Measurements from ENCODE around the gene NPR3. TPM values are rescaled to one million over a fixed set of nuclear protein-coding genes. Genes with fewer than 3 reads are reported as not detected.
A peak's percentile ranks its signal among the peaks of the same experiment; 100 is the strongest.

Gene NPR3
- total and polyA plus RNA-seq, 2 experiments from 2014 or later = 37.6 to 87.1 TPM

DNA sequence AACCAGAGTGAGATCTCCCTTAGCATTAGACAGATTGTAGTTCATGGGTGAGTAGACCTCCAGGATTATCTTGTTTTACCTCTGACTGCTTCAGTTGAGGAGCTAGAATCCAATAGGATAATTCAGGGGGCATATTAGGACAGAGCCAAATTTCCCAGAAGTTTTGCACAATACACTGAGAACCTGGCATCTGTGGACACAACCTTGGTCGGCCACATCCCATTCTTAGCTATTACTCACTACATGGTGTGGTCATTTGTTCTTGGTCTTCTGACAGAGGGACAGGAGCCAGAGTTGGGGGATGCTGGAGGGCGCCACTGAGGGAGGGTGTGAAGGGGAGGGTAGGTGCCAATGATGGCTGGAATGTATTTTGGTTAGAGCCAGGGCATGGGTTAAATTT lies 66.6 kb downstream of the NPR3 start:
- peak overlapping the region; percentile 20; the same call in 1 of the 2 replicates for H3K27ac ChIP-seq
- H3K9me2 ChIP-seq (ENCODE audit: insufficient read depth) = no peaks in the 10 kb centered on the region
- TF ChIP-seq EZH2 (IDR thresholded peaks at IDR 0.05; ENCODE audit: insufficient read depth, poor library complexity, severe bottlenecking) (no peak), EZH2phosphoT487 (IDR thresholded peaks at IDR 0.05; ENCODE audit: insufficient read depth, low read depth) (no peak)
- 0 out of 2 replicates have a peak, but pooled peaks cover 3% of the 10 kb centered on the region for H3K4me1 ChIP-seq (ENCODE audit: insufficient read depth)
- H3K36me3 ChIP-seq (ENCODE audit: low read depth) = peaks cover 18% of the 10 kb centered on the region
- 0 out of 2 replicates have a peak, but pooled peaks cover 24% of the 10 kb centered on the region for H3K79me2 ChIP-seq (ENCODE audit: insufficient read depth)
- no peaks in the 10 kb centered on the region for H3K9me3 ChIP-seq (ENCODE audit: low read depth)
- peak; percentile 57 for DNase-seq
- no peaks in the 10 kb centered on the region for H4K20me1 ChIP-seq (ENCODE audit: insufficient read depth)
- no peak overlapping the region for H3K4me2 ChIP-seq (ENCODE audit: unreplicated experiment)
- no peak overlapping the region for H3K4me3 ChIP-seq
- in situ Hi-C loops (cut with MboI) = no loop called here
- no peaks in the 10 kb centered on the region for H3K27me3 ChIP-seq (replicated peaks; ENCODE audit: insufficient read depth)
- H2AFZ ChIP-seq = no peak overlapping the region
- no peak overlapping the region for H3K9ac ChIP-seq
- no peaks in the 10 kb centered on the region for H3F3A ChIP-seq (ENCODE audit: insufficient read depth)
- WGBS, 2 experiments (ENCODE audit: low coverage in 1 of 2, low lambda C conversion rate in 2 of 2, missing lambda C conversion rate in 2 of 2) = 55 to 59% methylated on average over 2 of the region's 2 CpGs

- Histone ChIP-seq H3K27ac (no peak overlapping the region), H3K79me2 (ENCODE audit: insufficient read depth) (0 out of 2 replicates have a peak, but pooled peaks cover 18% of the 10 kb centered on the region), H3K27me3 (replicated peaks; ENCODE audit: insufficient read depth) (no peaks in the 10 kb centered on the region), H3K4me2 (ENCODE audit: unreplicated experiment) (no peak overlapping the region), H3K4me1 (ENCODE audit: insufficient read depth) (0 out of 2 replicates have a peak, but pooled peaks cover 3% of the 10 kb centered on the region), H3F3A (ENCODE audit: insufficient read depth) (no peaks in the 10 kb centered on the region), H3K9me3 (ENCODE audit: low read depth) (no peaks in the 10 kb centered on the region), H3K36me3 (ENCODE audit: low read depth) (peaks cover 21% of the 10 kb centered on the region), H2AFZ (no peak overlapping the region), H4K20me1 (ENCODE audit: insufficient read depth) (no peaks in the 10 kb centered on the region), H3K9me2 (ENCODE audit: insufficient read depth) (no peaks in the 10 kb centered on the region), H3K9ac (no peak overlapping the region), H3K4me3 (no peak overlapping the region)
- WGBS, 2 experiments (ENCODE audit: low coverage in 1 of 2, low lambda C conversion rate in 2 of 2, missing lambda C conversion rate in 2 of 2) = 93 to 100% methylated on average over 2 of the region's 2 CpGs
- DNase-seq = no peak
- TF ChIP-seq EZH2 (IDR thresholded peaks at IDR 0.05; ENCODE audit: insufficient read depth, poor library complexity, severe bottlenecking) = no peak
- TF ChIP-seq EZH2phosphoT487 (IDR thresholded peaks at IDR 0.05; ENCODE audit: insufficient read depth, low read depth) = no peak
- in situ Hi-C loops (cut with MboI) = no loop called here
Observed at GRCh38 chr5:32778403-32778802, 67.3 kb downstream of the NPR3 start.

- H4K20me1 ChIP-seq (ENCODE audit: insufficient read depth) = no peaks in the 10 kb centered on the region
- H2AFZ ChIP-seq = no peak overlapping the region
- no peak overlapping the region for H3K27ac ChIP-seq
- DNase-seq = no peak
- H3K9me3 ChIP-seq (ENCODE audit: low read depth) = no peaks in the 10 kb centered on the region
- H3K9me2 ChIP-seq (ENCODE audit: insufficient read depth) = no peaks in the 10 kb centered on the region
- H3K4me2 ChIP-seq (ENCODE audit: unreplicated experiment) = no peak overlapping the region
- WGBS, 2 experiments (ENCODE audit: low coverage in 1 of 2, low lambda C conversion rate in 2 of 2, missing lambda C conversion rate in 2 of 2) = 89% methylated on average over 5 of the region's 5 CpGs
- H3K4me3 ChIP-seq = no peak overlapping the region
- H3K36me3 ChIP-seq (ENCODE audit: low read depth) = peaks cover 24% of the 10 kb centered on the region
- no peaks in the 10 kb centered on the region for H3F3A ChIP-seq (ENCODE audit: insufficient read depth)
- H3K79me2 ChIP-seq (ENCODE audit: insufficient read depth) = 0 out of 2 replicates have a peak, but pooled peaks cover 18% of the 10 kb centered on the region
- no peaks in the 10 kb centered on the region for H3K27me3 ChIP-seq (replicated peaks; ENCODE audit: insufficient read depth)
- in situ Hi-C loops (cut with MboI) = no loop called here
- TF ChIP-seq EZH2phosphoT487 (IDR thresholded peaks at IDR 0.05; ENCODE audit: insufficient read depth, low read depth) (no peak), EZH2 (IDR thresholded peaks at IDR 0.05; ENCODE audit: insufficient read depth, poor library complexity, severe bottlenecking) (no peak)
- H3K4me1 ChIP-seq (ENCODE audit: insufficient read depth) = 0 out of 2 replicates have a peak, but pooled peaks cover 3% of the 10 kb centered on the region
- H3K9ac ChIP-seq = no peak overlapping the region
Observed at GRCh38 chr5:32779754-32780415, 68.8 kb downstream of the NPR3 start.

- peaks cover 22% of the 10 kb centered on the region for H3K36me3 ChIP-seq (ENCODE audit: low read depth)
- H3K79me2 ChIP-seq (ENCODE audit: insufficient read depth) = 0 out of 2 replicates have a peak, but pooled peaks cover 16% of the 10 kb centered on the region
- H3K27ac ChIP-seq = no peak overlapping the region
- H3K4me3 ChIP-seq = no peak overlapping the region
- no peaks in the 10 kb centered on the region for H4K20me1 ChIP-seq (ENCODE audit: insufficient read depth)
- TF ChIP-seq EZH2 (IDR thresholded peaks at IDR 0.05; ENCODE audit: insufficient read depth, poor library complexity, severe bottlenecking) (no peak), EZH2phosphoT487 (IDR thresholded peaks at IDR 0.05; ENCODE audit: insufficient read depth, low read depth) (no peak)
- no peaks in the 10 kb centered on the region for H3K9me2 ChIP-seq (ENCODE audit: insufficient read depth)
- DNase-seq = peak; percentile 11
- no peak overlapping the region for H3K9ac ChIP-seq
- 81 to 82% methylated on average over 10 of the region's 10 CpGs for WGBS, 2 experiments (ENCODE audit: low coverage in 1 of 2, low lambda C conversion rate in 2 of 2, missing lambda C conversion rate in 2 of 2)
- no peaks in the 10 kb centered on the region for H3K9me3 ChIP-seq (ENCODE audit: low read depth)
- no peaks in the 10 kb centered on the region for H3F3A ChIP-seq (ENCODE audit: insufficient read depth)
- no peaks in the 10 kb centered on the region for H3K27me3 ChIP-seq (replicated peaks; ENCODE audit: insufficient read depth)
- 0 out of 2 replicates have a peak, but pooled peaks cover 3% of the 10 kb centered on the region for H3K4me1 ChIP-seq (ENCODE audit: insufficient read depth)
- in situ Hi-C loops (cut with MboI) = no loop called here
- H2AFZ ChIP-seq = no peak overlapping the region
- H3K4me2 ChIP-seq (ENCODE audit: unreplicated experiment) = no peak overlapping the region
Observed at GRCh38 chr5:32780508-32780919, 69.4 kb downstream of the NPR3 start.

All from GM23248 (cell line).